K562 (cell line): Measurements from ENCODE around the gene RALA. TPM values are rescaled to one million over a fixed set of nuclear protein-coding genes. Genes with fewer than 3 reads are reported as not detected.

Experiments used
- BCL6 ChIP-seq: fragments of 250-450 bp; sonication (Bioruptor Pico); IDR thresholded peaks from 2 replicates; pipeline ENCODE4 v1.4.0; 2020
- CC2D1A ChIP-seq: fragments of 450-650 bp; IDR thresholded peaks from 2 replicates; pipeline ENCODE4 v1.6.1; 2017; ENCODE audit warnings: mild to moderate bottlenecking
- FOXJ2 ChIP-seq: fragments of 200-800 bp; sonication (Bioruptor generic); IDR thresholded peaks from 2 replicates; pipeline ENCODE4 v1.6.1; 2016; ENCODE audit warnings: missing genetic modification characterization, missing compliant biosample characterization
- GABPA ChIP-seq: fragments of 200-800 bp; sonication (Bioruptor generic); conservative IDR thresholded peaks from 2 replicates; pipeline ENCODE4 v1.6.1; 2016; ENCODE audit warnings: low read depth, missing genetic modification characterization, missing compliant biosample characterization
- KLF16 ChIP-seq: IDR thresholded peaks from 2 replicates; pipeline ENCODE4 v1.6.1; 2016; ENCODE audit warnings: antibody characterized with exemption
- L3MBTL2 ChIP-seq: fragments of 450-650 bp; IDR thresholded peaks from 2 replicates; pipeline ENCODE4 v1.6.1; 2016; ENCODE audit warnings: mild to moderate bottlenecking, moderate library complexity
- MAFK ChIP-seq: IDR thresholded peaks from 2 replicates; pipeline ENCODE4 v1.6.1; 2011; ENCODE audit warnings: low read length, improper control_type of control experiment
- MAX ChIP-seq: sonication (generic); formaldehyde crosslinking; IDR thresholded peaks from 2 replicates; pipeline ENCODE4 v1.9.0; 2022; ENCODE audit warnings: mild to moderate bottlenecking, missing genetic modification reagents
- TOE1 ChIP-seq, 2 experiments: fragments of 450-650 bp in 1 of 2; sonication (generic) in 1 of 2; formaldehyde crosslinking in 1 of 2; IDR thresholded peaks; 2 replicates each; pipeline versions ENCODE4 v1.7.1 to v1.8.0; 2016 to 2022; ENCODE audit warnings: borderline replicate concordance in 2 of 2, mild to moderate bottlenecking in 2 of 2, antibody characterized with exemption in 1 of 2, inconsistent platforms in 1 of 2, low read depth in 1 of 2, missing genetic modification reagents in 1 of 2, moderate library complexity in 1 of 2
- ZBTB33 ChIP-seq: sonication (generic); formaldehyde crosslinking; IDR thresholded peaks from 2 replicates; pipeline ENCODE4 v1.8.1; 2023; ENCODE audit warnings: mild to moderate bottlenecking, missing genetic modification reagents
- polyA plus RNA-seq, 8 experiments: library from polyadenylated mRNA; depleted of rRNA in 4 of 8; stranded (reverse) in 5 of 8; unstranded in 3 of 8; fragments of >200 nt; fragmentation: Nextera tagmentation in 2 of 8; fragmentation: Illumina TruSeq in 1 of 8; extraction: Ambion mirVana in 2 of 8; extraction: Trizol in 1 of 8; gene quantifications; 2 replicates each; pipeline versions ENCODE4 v1.2.1 to v1.2.3, GENCODE V29; 2011 to 2014; ENCODE audit warnings: inconsistent platforms in 1 of 8, missing spikeins in 1 of 8
- total RNA-seq, 7 experiments: library from RNA; depleted of rRNA in 6 of 7; stranded (reverse); fragments of >200 nt in 6 of 7; fragmentation: Illumina TruSeq in 2 of 7; extraction: Trizol in 2 of 7; gene quantifications; 2 replicates each; pipeline versions ENCODE4 v1.2.1 to v1.2.3, GENCODE V29; 2011 to 2021; ENCODE audit warnings: low replicate concordance in 1 of 7
- TF ChIP-seq, protein P1 (sequence below): fragments of 450-650 bp; IDR thresholded peaks from 2 replicates; pipeline ENCODE4 v1.6.1; 2014; ENCODE audit warnings: low read depth, mild to moderate bottlenecking, moderate library complexity, borderline replicate concordance
- TF ChIP-seq, protein P2 (sequence below): fragments of 450-650 bp; IDR thresholded peaks from 2 replicates; pipeline ENCODE4 v1.6.1; 2017; ENCODE audit warnings: antibody characterized with exemption, mild to moderate bottlenecking
- TF ChIP-seq, protein P3 (sequence below): fragments of 450-650 bp; formaldehyde crosslinking; IDR thresholded peaks from 2 replicates; pipeline ENCODE4 v1.4.0; 2020; ENCODE audit warnings: mild to moderate bottlenecking, moderate library complexity
- TF ChIP-seq, protein P4 (sequence below): fragments of 200-800 bp; sonication (Bioruptor generic); IDR thresholded peaks from 2 replicates; pipeline ENCODE4 v1.6.1; 2017; ENCODE audit warnings: missing genetic modification characterization, missing compliant biosample characterization

RALA gene
- total and polyA plus RNA-seq, 9 of the 15 experiments (the other 6 are each of a cell fraction or from before 2014, with no cell fraction given), result 7.2 to 28.0 (median 25.7) TPM

GRCh38 chr7:39580149-39580874 lies 43.1 kb upstream of the RALA start (continued):
- TF ChIP-seq MAFK (0 out of 2 replicates have a peak, but pooled peaks have one; percentile 5), L3MBTL2 (peak; percentile 85), ZBTB33 (0 out of 2 replicates have a peak, but pooled peaks have one; percentile 12), CC2D1A (peak; percentile 74; the same call in 1 of the 2 replicates), MAX (CRISPR knock-in tag) (peak; percentile 86), TOE1 (IDR thresholded peaks at IDR 0.05; ENCODE audit: borderline replicate concordance) (0 out of 2 replicates have a peak, but pooled peaks have one; percentile 51), TOE1 (CRISPR knock-in tag; IDR thresholded peaks at IDR 0.05; ENCODE audit: borderline replicate concordance, low read depth) (no peak), BCL6 (CRISPR knock-in tag) (no peak), FOXJ2 (tag) (peak; percentile 40; the same call in 1 of the 2 replicates), GABPA (0 out of 2 replicates have a peak, but pooled peaks have one; percentile 1), KLF16 (no peak)
- TF ChIP-seq, protein P1, sequence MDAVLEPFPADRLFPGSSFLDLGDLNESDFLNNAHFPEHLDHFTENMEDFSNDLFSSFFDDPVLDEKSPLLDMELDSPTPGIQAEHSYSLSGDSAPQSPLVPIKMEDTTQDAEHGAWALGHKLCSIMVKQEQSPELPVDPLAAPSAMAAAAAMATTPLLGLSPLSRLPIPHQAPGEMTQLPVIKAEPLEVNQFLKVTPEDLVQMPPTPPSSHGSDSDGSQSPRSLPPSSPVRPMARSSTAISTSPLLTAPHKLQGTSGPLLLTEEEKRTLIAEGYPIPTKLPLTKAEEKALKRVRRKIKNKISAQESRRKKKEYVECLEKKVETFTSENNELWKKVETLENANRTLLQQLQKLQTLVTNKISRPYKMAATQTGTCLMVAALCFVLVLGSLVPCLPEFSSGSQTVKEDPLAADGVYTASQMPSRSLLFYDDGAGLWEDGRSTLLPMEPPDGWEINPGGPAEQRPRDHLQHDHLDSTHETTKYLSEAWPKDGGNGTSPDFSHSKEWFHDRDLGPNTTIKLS, result 0 out of 2 replicates have a peak, but pooled peaks have one; percentile 45
- TF ChIP-seq, protein P2, sequence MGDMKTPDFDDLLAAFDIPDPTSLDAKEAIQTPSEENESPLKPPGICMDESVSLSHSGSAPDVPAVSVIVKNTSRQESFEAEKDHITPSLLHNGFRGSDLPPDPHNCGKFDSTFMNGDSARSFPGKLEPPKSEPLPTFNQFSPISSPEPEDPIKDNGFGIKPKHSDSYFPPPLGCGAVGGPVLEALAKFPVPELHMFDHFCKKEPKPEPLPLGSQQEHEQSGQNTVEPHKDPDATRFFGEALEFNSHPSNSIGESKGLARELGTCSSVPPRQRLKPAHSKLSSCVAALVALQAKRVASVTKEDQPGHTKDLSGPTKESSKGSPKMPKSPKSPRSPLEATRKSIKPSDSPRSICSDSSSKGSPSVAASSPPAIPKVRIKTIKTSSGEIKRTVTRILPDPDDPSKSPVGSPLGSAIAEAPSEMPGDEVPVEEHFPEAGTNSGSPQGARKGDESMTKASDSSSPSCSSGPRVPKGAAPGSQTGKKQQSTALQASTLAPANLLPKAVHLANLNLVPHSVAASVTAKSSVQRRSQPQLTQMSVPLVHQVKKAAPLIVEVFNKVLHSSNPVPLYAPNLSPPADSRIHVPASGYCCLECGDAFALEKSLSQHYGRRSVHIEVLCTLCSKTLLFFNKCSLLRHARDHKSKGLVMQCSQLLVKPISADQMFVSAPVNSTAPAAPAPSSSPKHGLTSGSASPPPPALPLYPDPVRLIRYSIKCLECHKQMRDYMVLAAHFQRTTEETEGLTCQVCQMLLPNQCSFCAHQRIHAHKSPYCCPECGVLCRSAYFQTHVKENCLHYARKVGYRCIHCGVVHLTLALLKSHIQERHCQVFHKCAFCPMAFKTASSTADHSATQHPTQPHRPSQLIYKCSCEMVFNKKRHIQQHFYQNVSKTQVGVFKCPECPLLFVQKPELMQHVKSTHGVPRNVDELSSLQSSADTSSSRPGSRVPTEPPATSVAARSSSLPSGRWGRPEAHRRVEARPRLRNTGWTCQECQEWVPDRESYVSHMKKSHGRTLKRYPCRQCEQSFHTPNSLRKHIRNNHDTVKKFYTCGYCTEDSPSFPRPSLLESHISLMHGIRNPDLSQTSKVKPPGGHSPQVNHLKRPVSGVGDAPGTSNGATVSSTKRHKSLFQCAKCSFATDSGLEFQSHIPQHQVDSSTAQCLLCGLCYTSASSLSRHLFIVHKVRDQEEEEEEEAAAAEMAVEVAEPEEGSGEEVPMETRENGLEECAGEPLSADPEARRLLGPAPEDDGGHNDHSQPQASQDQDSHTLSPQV, result peak; percentile 60; the same call in 1 of the 2 replicates
- TF ChIP-seq, protein P3, sequence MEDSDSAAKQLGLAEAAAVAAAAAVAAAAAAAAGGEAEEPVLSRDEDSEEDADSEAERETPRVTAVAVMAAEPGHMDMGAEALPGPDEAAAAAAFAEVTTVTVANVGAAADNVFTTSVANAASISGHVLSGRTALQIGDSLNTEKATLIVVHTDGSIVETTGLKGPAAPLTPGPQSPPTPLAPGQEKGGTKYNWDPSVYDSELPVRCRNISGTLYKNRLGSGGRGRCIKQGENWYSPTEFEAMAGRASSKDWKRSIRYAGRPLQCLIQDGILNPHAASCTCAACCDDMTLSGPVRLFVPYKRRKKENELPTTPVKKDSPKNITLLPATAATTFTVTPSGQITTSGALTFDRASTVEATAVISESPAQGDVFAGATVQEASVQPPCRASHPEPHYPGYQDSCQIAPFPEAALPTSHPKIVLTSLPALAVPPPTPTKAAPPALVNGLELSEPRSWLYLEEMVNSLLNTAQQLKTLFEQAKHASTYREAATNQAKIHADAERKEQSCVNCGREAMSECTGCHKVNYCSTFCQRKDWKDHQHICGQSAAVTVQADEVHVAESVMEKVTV (CRISPR knock-in tag), result peak; percentile 88
- TF ChIP-seq, protein P4, sequence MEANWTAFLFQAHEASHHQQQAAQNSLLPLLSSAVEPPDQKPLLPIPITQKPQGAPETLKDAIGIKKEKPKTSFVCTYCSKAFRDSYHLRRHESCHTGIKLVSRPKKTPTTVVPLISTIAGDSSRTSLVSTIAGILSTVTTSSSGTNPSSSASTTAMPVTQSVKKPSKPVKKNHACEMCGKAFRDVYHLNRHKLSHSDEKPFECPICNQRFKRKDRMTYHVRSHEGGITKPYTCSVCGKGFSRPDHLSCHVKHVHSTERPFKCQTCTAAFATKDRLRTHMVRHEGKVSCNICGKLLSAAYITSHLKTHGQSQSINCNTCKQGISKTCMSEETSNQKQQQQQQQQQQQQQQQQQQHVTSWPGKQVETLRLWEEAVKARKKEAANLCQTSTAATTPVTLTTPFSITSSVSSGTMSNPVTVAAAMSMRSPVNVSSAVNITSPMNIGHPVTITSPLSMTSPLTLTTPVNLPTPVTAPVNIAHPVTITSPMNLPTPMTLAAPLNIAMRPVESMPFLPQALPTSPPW (CRISPR knock-in tag), result 0 out of 2 replicates have a peak, but pooled peaks have one; percentile 24
